ENCODE results near the gene HK2. TPM values are rescaled to one million over a fixed set of nuclear protein-coding genes. Genes with fewer than 3 reads are reported as not detected.

Gene HK2
- total RNA-seq, 2 donors from 2014 or later = 162 to 396 TPM

- DNase-seq = no peak
- Histone ChIP-seq H3K27me3 (no peaks in the 10 kb centered on the region), H3K36me3 (peaks cover 44% of the 10 kb centered on the region), H3K27ac (no peak overlapping the region), H3K4me1 (no peaks in the 10 kb centered on the region), H3K9ac (ENCODE audit: low read depth in 2 of 2, low read length in 2 of 2) (no peak overlapping the region), H3K4me3 (no peak overlapping the region), H3K9me3 (no peaks in the 10 kb centered on the region)
- intact Hi-C loops (cut with DNase I) = no loop called here
- TF ChIP-seq CTCF (IDR thresholded peaks at IDR 0.05) = no peak
Observed at GRCh38 chr2:74882299-74882687, 48.4 kb downstream of the HK2 start.

- intact Hi-C loops (cut with DNase I) = no loop called here
Observed at GRCh38 chr2:74883011-74883410, 49.1 kb downstream of the HK2 start.

GRCh38 chr2:74884118-74884762, 50.3 kb downstream of the HK2 start:
- Histone ChIP-seq H3K27ac (no peak overlapping the region), H3K36me3 (peaks cover 38% of the 10 kb centered on the region), H3K4me1 (no peaks in the 10 kb centered on the region), H3K9me3 (no peaks in the 10 kb centered on the region), H3K4me3 (no peak overlapping the region), H3K9ac (ENCODE audit: low read depth in 2 of 2, low read length in 2 of 2) (no peak overlapping the region), H3K27me3 (no peaks in the 10 kb centered on the region)
- intact Hi-C loops (cut with DNase I) = no loop called here
- DNase-seq = no peak
- TF ChIP-seq CTCF (IDR thresholded peaks at IDR 0.05) = no peak

More at GRCh38 chr2:74883011-74883410, 49.1 kb downstream of the HK2 start:
- Histone ChIP-seq H3K4me1 (no peaks in the 10 kb centered on the region), H3K9ac (ENCODE audit: low read depth in 2 of 2, low read length in 2 of 2) (no peak overlapping the region), H3K36me3 (peaks cover 37% of the 10 kb centered on the region), H3K27me3 (no peaks in the 10 kb centered on the region), H3K4me3 (no peak overlapping the region), H3K9me3 (no peaks in the 10 kb centered on the region), H3K27ac (no peak overlapping the region)
- TF ChIP-seq CTCF (IDR thresholded peaks at IDR 0.05) = no peak
- DNase-seq = no peak

GRCh38 chr2:74884866-74885265, 50.9 kb downstream of the HK2 start:
- Histone ChIP-seq H3K4me3 (no peak overlapping the region), H3K27me3 (no peaks in the 10 kb centered on the region), H3K4me1 (no peaks in the 10 kb centered on the region), H3K27ac (no peak overlapping the region), H3K36me3 (peaks cover 36% of the 10 kb centered on the region), H3K9me3 (no peaks in the 10 kb centered on the region), H3K9ac (ENCODE audit: low read depth in 2 of 2, low read length in 2 of 2) (no peak overlapping the region)
- TF ChIP-seq CTCF (IDR thresholded peaks at IDR 0.05) = no peak
- no peak for DNase-seq
- intact Hi-C loops (cut with DNase I) = no loop called here

GRCh38 chr2:74886251-74886650, 52.3 kb downstream of the HK2 start:
- H3K27ac ChIP-seq = no peak overlapping the region
- no peaks in the 10 kb centered on the region for H3K9me3 ChIP-seq
- no peak overlapping the region for H3K4me3 ChIP-seq
- H3K9ac ChIP-seq (ENCODE audit: low read depth in 2 of 2, low read length in 2 of 2) = no peak overlapping the region
- no peak for TF ChIP-seq CTCF (IDR thresholded peaks at IDR 0.05)
- no peaks in the 10 kb centered on the region for H3K27me3 ChIP-seq
- H3K36me3 ChIP-seq = peaks cover 43% of the 10 kb centered on the region
- no peak for DNase-seq
- H3K4me1 ChIP-seq = no peaks in the 10 kb centered on the region
- intact Hi-C loops (cut with DNase I) = no loop called here

Measured in colonic mucosa (tissue), 4 donors.